Activated naive CD8-positive, alpha-beta T cell (primary cell): ENCODE measurements around the gene PPIF.

Source experiments
- H3K27ac Mint-ChIP-seq: one replicate; pipeline ENCODE4 v1.8.0; 2021; ENCODE audit warnings: mixed read lengths
- H3K27me3 Mint-ChIP-seq: one replicate; pipeline ENCODE4 v1.8.0; 2021; ENCODE audit warnings: mixed read lengths
- H3K36me3 Mint-ChIP-seq: one replicate; pipeline ENCODE4 v1.8.0; 2021; ENCODE audit warnings: mixed read lengths
- H3K4me1 Mint-ChIP-seq: one replicate; pipeline ENCODE4 v1.8.0; 2021; ENCODE audit warnings: low read depth, mixed read lengths
- H3K4me3 Mint-ChIP-seq: one replicate; pipeline ENCODE4 v1.8.0; 2021; ENCODE audit warnings: mild to moderate bottlenecking, mixed read lengths
- H3K9me3 Mint-ChIP-seq: one replicate; pipeline ENCODE4 v1.8.0; 2021; ENCODE audit warnings: low read depth, mixed read lengths

The PPIF gene

DNA sequence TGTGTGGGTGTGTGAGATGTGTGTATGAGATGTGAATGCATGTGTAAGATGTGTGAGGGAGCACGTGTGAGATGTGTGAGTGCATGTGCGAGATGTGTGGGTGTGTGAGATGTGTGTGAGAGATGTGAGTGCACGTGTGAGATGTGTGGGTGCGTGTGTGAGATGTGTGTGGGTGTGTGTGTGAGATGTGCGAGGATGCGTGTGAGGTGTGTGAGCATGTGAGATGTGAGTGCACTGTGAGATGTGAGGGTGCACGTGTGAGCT, 31.0 kb downstream of the PPIF start:
- no peaks in the 10 kb centered on the region for H3K27me3 Mint-ChIP-seq
- no peaks in the 10 kb centered on the region for H3K9me3 Mint-ChIP-seq
- H3K36me3 Mint-ChIP-seq, result no peaks in the 10 kb centered on the region
- H3K4me1 Mint-ChIP-seq, result peaks cover 2% of the 10 kb centered on the region
- no peak overlapping the region for H3K4me3 Mint-ChIP-seq
- no peak overlapping the region for H3K27ac Mint-ChIP-seq

DNA sequence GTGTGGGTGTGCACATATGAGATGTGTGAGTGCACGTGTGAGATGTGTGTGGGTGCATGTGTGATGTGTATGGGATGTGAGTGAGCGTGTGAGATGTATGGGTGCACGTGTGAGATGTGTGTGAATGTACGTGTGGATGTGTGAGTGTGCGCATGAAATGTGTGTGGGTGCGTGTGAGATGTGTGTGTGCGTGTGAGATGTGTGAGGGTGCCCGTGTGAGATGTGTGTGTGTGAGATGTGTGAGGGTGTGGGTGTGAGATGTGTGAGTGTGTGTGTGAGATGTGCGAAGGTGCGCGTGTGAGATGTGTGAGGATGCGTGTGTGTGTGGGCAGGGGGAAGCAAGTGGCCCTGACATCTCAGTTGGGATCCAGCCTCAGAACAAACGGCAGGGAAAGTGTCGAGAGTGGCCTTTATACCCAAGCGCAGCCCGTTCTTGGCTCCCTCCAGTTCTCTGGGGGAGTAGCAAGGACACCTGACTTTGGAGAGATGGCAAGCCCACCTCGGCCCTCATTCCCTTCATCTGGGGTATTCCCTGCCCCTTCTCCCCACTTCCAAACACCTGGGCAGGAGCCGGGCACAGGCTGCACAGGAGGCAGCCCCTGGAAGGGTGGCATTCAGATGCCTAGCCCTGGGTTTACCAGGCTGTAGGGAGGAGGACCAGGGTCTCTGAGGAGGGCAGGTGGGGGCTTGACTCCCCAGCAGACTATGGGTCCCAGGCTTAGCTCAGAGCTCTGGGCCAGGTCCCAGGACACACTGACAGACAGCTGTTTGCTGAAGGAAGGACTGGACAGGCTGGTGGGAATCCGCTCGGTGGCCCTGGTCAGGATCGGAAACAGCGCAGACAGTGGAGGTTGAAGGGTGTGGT, 31.6 kb downstream of the PPIF start:
- H3K4me1 Mint-ChIP-seq, result peaks cover 2% of the 10 kb centered on the region
- no peaks in the 10 kb centered on the region for H3K36me3 Mint-ChIP-seq
- no peaks in the 10 kb centered on the region for H3K27me3 Mint-ChIP-seq
- H3K4me3 Mint-ChIP-seq, result no peak overlapping the region
- no peak overlapping the region for H3K27ac Mint-ChIP-seq
- H3K9me3 Mint-ChIP-seq, result no peaks in the 10 kb centered on the region

DNA sequence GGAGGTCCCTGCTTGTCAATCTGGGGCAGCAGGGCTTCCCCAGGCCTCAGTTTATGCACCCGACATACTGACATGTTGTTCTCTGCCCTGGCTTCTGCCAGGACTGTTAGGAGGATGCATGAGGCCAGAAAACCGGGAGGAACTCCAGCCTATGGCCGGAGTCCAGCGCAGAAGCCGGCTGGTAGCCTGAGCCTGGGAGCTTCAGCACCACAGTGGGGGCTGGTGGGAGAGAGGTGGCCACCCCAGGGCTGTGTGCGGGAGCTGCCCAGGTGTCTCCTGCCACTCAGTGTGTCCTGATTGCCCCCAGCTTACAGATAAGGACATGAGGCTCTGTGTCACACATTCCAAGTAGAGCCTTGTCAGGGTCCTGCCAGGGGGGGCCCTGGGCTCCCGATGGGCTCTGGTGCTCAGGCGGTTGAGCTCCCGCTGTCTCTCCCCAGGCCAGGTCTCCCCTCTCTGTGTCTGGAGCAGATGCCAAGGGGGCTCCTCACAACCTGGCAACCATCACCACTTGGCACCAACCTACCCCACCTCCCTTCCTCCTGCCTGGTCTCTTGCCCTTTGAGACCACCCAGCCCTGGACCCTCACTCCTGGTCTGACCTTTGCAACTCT, 32.3 kb downstream of the PPIF start:
- H3K36me3 Mint-ChIP-seq, result no peaks in the 10 kb centered on the region
- H3K27ac Mint-ChIP-seq, result no peak overlapping the region
- H3K9me3 Mint-ChIP-seq, result no peaks in the 10 kb centered on the region
- no peak overlapping the region for H3K4me3 Mint-ChIP-seq
- peaks cover 2% of the 10 kb centered on the region for H3K4me1 Mint-ChIP-seq
- no peaks in the 10 kb centered on the region for H3K27me3 Mint-ChIP-seq

DNA sequence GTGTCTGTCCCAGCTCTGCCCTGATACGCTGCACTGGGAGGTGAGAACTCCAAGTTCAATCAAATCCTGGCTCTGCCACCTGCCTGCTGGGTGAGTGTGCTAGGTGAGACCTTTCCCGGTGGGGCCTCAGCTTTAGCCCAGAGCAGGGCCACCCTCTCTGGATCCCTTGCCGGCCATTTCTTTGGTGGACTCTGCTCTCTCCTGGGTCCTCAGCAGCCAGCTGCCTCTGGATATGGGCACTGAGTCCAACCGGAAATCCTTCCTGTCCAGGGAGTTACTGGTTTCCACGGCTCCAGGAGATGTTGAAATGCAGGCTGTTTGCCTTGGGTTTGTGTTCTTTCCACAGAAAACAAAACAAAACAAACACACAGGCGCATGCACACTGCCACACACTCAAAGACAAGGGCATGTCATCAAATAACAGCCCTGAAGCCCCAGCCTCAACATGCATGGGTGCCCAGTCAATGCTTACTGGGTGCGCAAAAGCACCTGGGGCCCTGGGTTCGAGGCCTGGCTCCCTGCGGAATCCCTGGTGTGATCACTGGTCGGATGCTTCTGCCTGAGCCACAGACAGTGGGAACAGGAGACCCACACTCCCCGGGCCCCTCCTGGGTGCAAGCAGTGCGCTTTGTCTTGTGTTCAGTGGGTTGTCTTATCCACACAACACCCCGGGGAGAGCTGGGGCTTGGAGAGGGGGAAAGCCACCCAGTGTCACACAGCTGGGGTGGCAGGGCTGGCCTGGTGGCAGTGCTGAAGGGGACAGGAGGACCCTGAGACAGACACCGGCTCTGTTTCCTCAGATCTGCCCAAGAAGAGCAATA, 33.1 kb downstream of the PPIF start:
- H3K27ac Mint-ChIP-seq, result no peak overlapping the region
- no peaks in the 10 kb centered on the region for H3K27me3 Mint-ChIP-seq
- H3K36me3 Mint-ChIP-seq, result no peaks in the 10 kb centered on the region
- no peak overlapping the region for H3K4me3 Mint-ChIP-seq
- H3K4me1 Mint-ChIP-seq, result no peaks in the 10 kb centered on the region
- H3K9me3 Mint-ChIP-seq, result no peaks in the 10 kb centered on the region

DNA sequence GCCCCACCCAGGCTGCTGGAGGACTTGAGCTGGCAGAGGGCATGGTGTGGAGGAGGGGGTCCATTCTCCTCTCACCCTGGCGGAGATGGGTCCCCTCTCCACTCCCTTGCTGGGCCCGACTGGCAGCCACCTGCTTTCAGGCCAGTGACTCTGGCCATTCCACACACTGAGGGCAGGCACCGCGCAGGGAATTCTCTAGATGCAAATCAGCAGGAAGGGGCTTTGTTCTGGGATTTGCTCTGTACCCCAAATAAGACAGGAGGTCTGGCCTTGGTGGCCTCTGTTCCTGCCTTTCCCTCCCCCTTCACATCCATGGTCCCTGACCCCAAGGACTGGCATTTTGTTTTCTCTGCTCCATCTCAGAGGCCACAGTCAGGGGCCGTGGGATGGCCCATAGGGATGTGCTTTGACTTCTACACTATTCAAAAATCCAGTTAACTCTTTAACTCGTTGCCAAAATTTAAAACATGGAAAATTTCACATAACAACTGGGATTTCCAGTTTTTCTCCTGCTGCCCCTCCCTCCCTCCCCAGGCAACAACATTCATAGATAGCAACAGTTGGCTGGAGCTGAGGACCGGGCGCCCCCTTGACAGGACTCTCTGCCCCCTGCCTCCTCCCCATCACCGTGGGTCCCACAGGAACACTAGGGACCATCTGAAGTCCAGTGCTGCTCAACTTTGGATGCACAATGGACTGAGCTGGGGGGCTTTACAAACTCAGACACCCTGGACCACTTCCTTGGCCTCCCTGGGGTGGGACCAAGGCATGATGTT, 33.9 kb downstream of the PPIF start:
- no peaks in the 10 kb centered on the region for H3K9me3 Mint-ChIP-seq
- H3K27me3 Mint-ChIP-seq, result no peaks in the 10 kb centered on the region
- no peaks in the 10 kb centered on the region for H3K36me3 Mint-ChIP-seq
- no peak overlapping the region for H3K4me3 Mint-ChIP-seq
- H3K4me1 Mint-ChIP-seq, result no peaks in the 10 kb centered on the region
- no peak overlapping the region for H3K27ac Mint-ChIP-seq

DNA sequence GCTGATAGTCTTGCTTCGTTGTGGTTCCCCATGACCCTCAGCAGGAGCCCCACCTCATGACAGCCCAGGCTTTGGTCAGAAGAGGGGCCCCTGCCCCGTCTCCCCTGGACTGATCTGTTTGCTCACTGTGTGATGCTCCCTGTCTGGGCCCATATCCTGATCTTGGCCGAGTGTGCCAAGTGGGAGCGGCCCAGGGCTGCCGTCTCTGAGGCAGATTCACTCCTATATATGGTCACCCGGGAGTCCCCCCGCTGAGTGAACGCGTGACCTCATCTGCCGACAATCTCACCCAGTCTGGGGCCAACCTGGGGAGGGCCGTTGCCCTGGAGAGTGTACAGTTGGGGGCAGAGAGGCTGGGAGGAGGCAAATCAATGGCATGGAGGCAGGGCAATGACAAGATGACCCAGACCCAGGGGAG, 34.5 kb downstream of the PPIF start:
- Mint-ChIP-seq H3K36me3 (no peaks in the 10 kb centered on the region), H3K27ac (no peak overlapping the region), H3K4me3 (no peak overlapping the region), H3K9me3 (no peaks in the 10 kb centered on the region), H3K4me1 (no peaks in the 10 kb centered on the region), H3K27me3 (no peaks in the 10 kb centered on the region)

DNA sequence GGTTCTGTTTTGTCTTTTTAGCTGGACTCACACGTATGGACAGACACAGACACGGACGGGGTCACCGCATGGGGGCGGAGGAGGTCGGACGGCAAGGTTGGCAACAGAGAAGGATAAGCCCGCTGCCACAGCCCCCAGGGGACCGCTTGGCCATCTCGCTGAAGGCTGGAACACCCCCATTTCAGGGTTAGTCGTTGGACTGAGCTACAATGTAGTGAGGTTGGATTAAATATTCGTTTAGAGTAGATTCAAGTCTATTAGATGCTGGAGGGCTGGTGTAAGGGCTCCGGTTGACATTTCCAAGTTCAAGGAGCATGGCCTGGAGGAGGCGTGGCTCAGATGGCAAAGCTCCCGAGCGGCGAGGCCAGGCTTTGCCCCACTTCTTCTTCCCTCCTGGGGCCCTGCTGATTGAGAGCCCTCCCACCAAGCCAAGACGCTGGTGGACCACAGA, 35.2 kb downstream of the PPIF start:
- Mint-ChIP-seq H3K4me1 (no peaks in the 10 kb centered on the region), H3K36me3 (no peaks in the 10 kb centered on the region), H3K9me3 (no peaks in the 10 kb centered on the region), H3K27me3 (no peaks in the 10 kb centered on the region), H3K27ac (no peak overlapping the region), H3K4me3 (no peak overlapping the region)

DNA sequence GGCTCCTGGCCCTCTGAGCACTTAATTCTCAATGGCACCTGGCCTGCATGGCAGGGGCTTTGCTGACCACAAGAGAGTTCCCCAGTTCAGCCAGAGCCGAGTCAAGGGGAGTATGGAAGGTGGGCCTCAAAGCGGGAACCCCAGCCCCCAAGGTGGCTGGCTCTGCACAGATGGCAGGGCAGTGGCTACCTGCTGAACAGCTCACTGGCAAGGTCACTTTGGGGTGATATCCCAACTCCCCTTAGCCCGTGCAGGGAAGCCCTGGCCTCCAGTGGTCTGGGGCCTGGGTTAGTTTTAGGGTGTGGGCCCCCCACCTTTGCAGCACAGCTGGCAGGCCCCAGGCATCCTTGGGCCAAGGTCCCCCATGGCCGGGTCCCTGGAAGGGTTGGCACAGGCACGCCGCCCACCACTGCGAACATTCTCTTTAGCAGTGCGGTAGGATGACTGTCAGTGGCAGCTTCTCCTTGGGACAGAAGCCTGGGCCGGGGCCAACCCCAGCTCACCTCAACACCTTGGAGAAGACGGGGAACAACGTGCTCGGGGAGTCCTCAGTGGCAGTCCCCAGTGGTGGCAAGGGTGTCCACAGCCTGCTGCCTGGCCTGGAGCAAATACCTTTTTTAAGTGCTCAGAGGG, 36.8 kb downstream of the PPIF start:
- Mint-ChIP-seq H3K27ac (no peak overlapping the region), H3K4me1 (no peaks in the 10 kb centered on the region), H3K36me3 (no peaks in the 10 kb centered on the region), H3K4me3 (no peak overlapping the region), H3K27me3 (no peaks in the 10 kb centered on the region), H3K9me3 (no peaks in the 10 kb centered on the region)

DNA sequence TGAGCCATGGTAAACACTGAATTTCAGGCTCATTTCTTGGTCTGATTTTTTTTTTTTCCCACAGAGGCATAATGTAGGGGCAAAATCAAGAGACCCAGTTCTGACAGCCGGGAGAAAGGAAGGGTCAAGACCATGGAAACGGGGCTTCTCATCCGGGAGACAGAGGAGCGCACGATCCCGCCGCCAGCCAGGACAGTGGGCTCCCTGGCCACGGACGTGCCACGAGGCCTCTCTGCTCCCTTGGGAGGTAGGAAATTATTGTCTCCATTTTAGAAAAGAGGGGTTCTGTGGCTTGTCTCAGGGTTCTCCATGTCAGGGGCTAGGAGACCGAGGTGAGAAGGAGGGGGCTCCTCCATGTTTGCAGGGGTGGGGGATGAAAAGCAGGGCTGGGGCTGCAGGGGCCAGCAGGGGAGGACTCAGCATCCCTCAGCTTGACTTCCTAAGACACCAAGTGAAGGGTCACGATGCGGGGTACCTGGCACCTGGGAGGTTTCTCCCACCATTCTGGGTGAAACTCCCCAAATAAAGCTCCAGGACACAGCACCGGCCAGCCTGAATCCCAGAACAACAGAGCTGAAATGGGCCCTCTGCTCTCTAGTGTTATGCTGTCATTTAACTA, 37.6 kb downstream of the PPIF start:
- no peaks in the 10 kb centered on the region for H3K4me1 Mint-ChIP-seq
- H3K36me3 Mint-ChIP-seq, result no peaks in the 10 kb centered on the region
- H3K4me3 Mint-ChIP-seq, result no peak overlapping the region
- no peak overlapping the region for H3K27ac Mint-ChIP-seq
- H3K9me3 Mint-ChIP-seq, result no peaks in the 10 kb centered on the region
- H3K27me3 Mint-ChIP-seq, result no peaks in the 10 kb centered on the region

DNA sequence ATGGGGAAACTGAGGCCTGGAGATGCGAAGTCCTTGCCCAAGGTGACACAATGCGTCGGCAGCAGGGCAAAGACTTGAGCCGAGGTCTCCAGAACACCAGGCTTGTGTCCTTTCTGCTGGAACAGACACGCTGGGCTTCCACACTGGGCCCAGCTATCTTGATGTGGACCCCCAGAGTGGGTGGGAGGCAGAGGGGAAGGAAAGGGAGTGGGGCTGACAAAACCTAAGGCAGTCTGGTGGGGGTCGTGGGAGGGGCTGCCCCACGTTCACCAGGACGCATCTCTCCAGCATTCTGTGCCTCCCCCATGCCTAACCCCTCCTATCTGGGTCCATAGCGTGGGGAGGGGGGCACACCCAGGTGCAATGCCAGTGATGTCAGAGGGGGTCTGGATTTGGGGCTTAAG, 38.1 kb downstream of the PPIF start:
- Mint-ChIP-seq H3K4me1 (no peaks in the 10 kb centered on the region), H3K27me3 (no peaks in the 10 kb centered on the region), H3K9me3 (no peaks in the 10 kb centered on the region), H3K27ac (no peak overlapping the region), H3K4me3 (no peak overlapping the region), H3K36me3 (no peaks in the 10 kb centered on the region)

DNA sequence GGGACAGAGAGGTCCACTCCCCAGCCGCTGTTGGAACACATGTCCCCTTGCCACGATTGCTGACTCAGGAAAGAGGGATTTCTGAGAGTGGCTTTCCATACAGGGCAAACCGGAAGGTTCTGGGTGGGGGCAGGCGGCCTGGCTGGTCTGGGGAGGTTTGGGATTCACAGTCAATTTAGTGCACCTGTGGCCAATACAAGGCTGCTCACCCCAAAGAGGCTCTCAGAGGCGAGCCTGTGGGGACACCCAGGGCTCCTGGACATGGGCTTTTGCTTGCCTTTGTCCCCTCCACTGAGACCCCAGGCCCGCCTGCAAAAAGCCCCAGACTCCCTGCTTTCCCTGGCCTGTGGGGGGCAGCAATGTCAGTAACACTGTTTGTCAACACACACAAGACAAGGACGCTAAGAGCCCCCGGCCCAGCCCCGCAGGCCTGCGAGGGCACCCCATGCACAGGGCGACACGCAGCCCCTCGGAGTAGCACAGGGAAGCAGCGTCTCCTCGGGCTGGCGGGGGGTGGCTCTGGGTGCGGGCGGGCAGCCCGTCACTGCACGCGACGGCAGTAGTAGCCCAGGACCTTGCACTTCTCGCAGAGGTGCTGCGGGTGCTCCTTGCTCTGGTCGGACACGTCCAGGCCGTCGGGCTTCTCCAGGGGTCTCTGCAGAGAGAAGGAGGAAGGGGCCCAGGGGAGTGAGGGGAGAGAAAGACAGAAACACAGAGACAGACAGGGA, 38.7 kb downstream of the PPIF start:
- H3K36me3 Mint-ChIP-seq, result no peaks in the 10 kb centered on the region
- H3K27ac Mint-ChIP-seq, result no peak overlapping the region
- no peak overlapping the region for H3K4me3 Mint-ChIP-seq
- H3K9me3 Mint-ChIP-seq, result no peaks in the 10 kb centered on the region
- H3K4me1 Mint-ChIP-seq, result no peaks in the 10 kb centered on the region
- H3K27me3 Mint-ChIP-seq, result no peaks in the 10 kb centered on the region

DNA sequence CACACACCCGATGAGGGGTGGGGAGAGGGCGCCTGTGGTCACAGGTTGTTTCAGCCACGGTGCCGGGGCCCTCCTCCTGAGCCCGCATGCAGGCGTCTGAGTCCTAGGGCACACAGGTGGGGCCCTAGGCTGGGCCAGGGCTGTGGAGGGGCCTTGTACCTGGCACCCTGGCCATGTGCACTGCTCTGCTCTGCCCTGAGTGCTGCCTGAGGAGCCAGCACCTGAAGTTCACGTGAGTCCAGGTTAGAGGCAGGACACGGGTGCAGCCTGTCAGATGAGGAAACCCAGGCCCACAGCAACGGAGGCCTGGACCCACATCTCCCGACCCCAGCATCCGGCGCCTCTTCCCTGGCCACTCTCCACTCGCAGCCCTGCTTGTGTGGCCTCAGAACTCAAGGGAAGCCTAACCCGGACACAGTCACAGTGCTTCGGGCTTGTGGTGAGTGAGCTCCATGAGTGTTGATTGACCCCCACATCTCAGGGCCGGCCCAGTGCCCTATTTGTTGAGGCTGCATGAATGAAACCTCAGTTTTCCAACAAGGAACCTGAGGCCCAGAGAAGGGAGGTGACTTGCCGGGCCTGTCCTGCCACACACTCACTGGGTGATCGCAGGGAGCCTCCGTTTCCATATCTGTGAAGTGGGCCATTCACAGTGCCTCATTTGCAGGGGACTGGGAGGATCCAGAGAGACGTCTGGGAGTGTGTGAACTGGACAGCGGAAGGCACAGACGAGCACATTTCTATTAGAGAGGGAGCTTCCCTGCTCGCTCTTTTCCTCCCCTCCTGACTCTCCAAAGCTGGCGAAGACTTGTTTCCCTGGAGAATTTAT, 39.6 kb downstream of the PPIF start:
- Mint-ChIP-seq H3K4me1 (no peaks in the 10 kb centered on the region), H3K4me3 (no peak overlapping the region), H3K27ac (no peak overlapping the region), H3K36me3 (no peaks in the 10 kb centered on the region), H3K9me3 (no peaks in the 10 kb centered on the region), H3K27me3 (no peaks in the 10 kb centered on the region)

DNA sequence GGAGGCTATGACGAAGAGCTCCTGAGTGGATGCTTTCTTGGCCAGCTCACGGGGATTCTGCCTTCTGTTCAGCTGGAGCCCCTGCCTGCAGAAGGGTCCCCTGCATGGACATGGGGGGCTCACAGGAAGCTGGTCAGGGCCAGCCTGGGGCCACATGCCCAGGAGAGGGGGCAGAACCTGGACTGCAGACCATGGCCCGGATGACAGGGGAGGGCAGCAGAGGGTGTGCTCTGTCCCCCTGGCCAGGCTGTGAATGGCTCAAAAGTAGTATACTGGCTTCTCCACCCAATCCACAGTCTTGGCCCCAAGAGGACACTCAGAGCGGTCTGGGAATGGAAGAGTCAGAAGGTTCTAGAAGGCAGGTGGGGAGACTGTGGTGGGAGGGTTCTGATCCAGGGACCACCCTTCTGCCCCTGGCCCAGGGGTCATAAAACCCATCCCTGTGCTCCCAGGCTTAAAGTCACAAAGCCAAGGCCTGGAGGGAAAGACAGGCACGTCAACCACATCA, 40.3 kb downstream of the PPIF start:
- H3K27ac Mint-ChIP-seq, result no peak overlapping the region
- no peaks in the 10 kb centered on the region for H3K27me3 Mint-ChIP-seq
- H3K9me3 Mint-ChIP-seq, result no peaks in the 10 kb centered on the region
- H3K4me3 Mint-ChIP-seq, result no peak overlapping the region
- H3K36me3 Mint-ChIP-seq, result no peaks in the 10 kb centered on the region
- no peaks in the 10 kb centered on the region for H3K4me1 Mint-ChIP-seq
